Panc1 (cell line): Measurements from ENCODE around the gene SPINK14. TPM values are rescaled to one million over a fixed set of nuclear protein-coding genes. Genes with fewer than 3 reads are reported as not detected.

Experiments
- ATAC-seq: fragments of 200-7000 bp; cut with Tn5 transposase; 2 replicates; pipeline ENCODE4 v1.9.1; 2020; ENCODE audit warnings: mild to moderate bottlenecking, moderate library complexity
- BruUV-seq: library from RNA; stranded (reverse); fragments of 400-500 nt; replicated peaks from 2 replicates; lab custom pipeline; 2021; lab: Mats Ljungman, UMichigan
- CTCF ChIA-PET: fragments of 300-600 bp; sonication (Branson Sonifier 250); formaldehyde crosslinking; loops from one replicate; lab custom pipeline; 2022; ENCODE audit warnings: antibody characterized with exemption; lab: Charles Lee
- POLR2A ChIA-PET: fragments of 300-600 bp; sonication (Branson Sonifier 250); formaldehyde crosslinking; loops from one replicate; lab custom pipeline; 2022; ENCODE audit warnings: antibody characterized with exemption; lab: Charles Lee
- DNase-seq: peaks from one replicate; pipeline ENCODE4 v3.0.0-alpha.2; 2010; ENCODE audit warnings: low read depth, low spot score
- H3K27ac ChIP-seq: 2 replicates; pipeline ENCODE4 v1.5.1; 2011; ENCODE audit warnings: mild to moderate bottlenecking, low read length, inconsistent platforms
- H3K27me3 ChIP-seq: fragments of 200-500 bp; sonication (Bioruptor generic); 2 replicates; pipeline ENCODE4 v1.6.0; 2014; ENCODE audit warnings: low read length, inconsistent platforms; ENCODE audit not compliant: control insufficient read depth, insufficient read depth
- H3K36me3 ChIP-seq: fragments of 200-500 bp; sonication (Bioruptor generic); 2 replicates; pipeline ENCODE4 v1.5.1; 2014; ENCODE audit warnings: inconsistent platforms, mild to moderate bottlenecking, low read length, moderate library complexity; ENCODE audit not compliant: control insufficient read depth, insufficient read depth
- H3K4me1 ChIP-seq: 2 replicates; pipeline ENCODE4 v1.5.1; 2011; ENCODE audit warnings: inconsistent platforms, mild to moderate bottlenecking, low read length, moderate library complexity; ENCODE audit not compliant: control insufficient read depth, insufficient read depth
- H3K4me3 ChIP-seq, 2 experiments: 2 replicates each; pipeline ENCODE4 v1.5.1; 2011 to 2012; ENCODE audit warnings: low read depth in 2 of 2, low read length in 2 of 2, mild to moderate bottlenecking in 2 of 2, inconsistent platforms in 1 of 2, moderate library complexity in 1 of 2
- H3K9me3 ChIP-seq: fragments of 200-500 bp; sonication (Bioruptor generic); 2 replicates; pipeline ENCODE4 v1.5.1; 2014; ENCODE audit warnings: low read depth, mild to moderate bottlenecking, inconsistent platforms, low read length, moderate library complexity; ENCODE audit not compliant: control insufficient read depth, insufficient read depth
- POLR2AphosphoS5 ChIP-seq: IDR thresholded peaks from 2 replicates; pipeline ENCODE4 v1.6.1; 2012; ENCODE audit warnings: mild to moderate bottlenecking, low read depth, low read length, moderate library complexity
- SIN3A ChIP-seq: IDR thresholded peaks from 2 replicates; pipeline ENCODE4 v1.6.1; 2012; ENCODE audit warnings: low read depth, mild to moderate bottlenecking, low read length, moderate library complexity, borderline replicate concordance; ENCODE audit not compliant: insufficient read depth
- TCF7L2 ChIP-seq: IDR thresholded peaks from 2 replicates; pipeline ENCODE4 v1.6.1; 2011; ENCODE audit warnings: mild to moderate bottlenecking, low read depth, low read length, inconsistent platforms
- in situ Hi-C: cut with HindIII; loops from 2 replicates; pipeline ENCODE4 v1.10.0; 2016; ENCODE audit warnings: low sequenced_read_pairs, low pct_unique_long_range_greater_than_20kb
- intact Hi-C: fragments of 100-400 bp; cut with micrococcal nuclease; formaldehyde crosslinking; loops from one replicate; pipeline ENCODE4 v1.10.0; 2022; ENCODE audit not compliant: unreplicated experiment
- total RNA-seq: library from RNA; stranded (reverse); gene quantifications from one replicate; pipeline ENCODE4 v1.2.1, GENCODE V29; 2021; ENCODE audit not compliant: unreplicated experiment
- TF ChIP-seq, protein P1 (sequence below), 2 experiments: IDR thresholded peaks; 2 replicates each; pipeline ENCODE4 v1.6.1; 2011 to 2012; ENCODE audit warnings: low read depth in 2 of 2, control low read depth in 1 of 2, low read length in 1 of 2, mild to moderate bottlenecking in 1 of 2, moderate library complexity in 1 of 2; ENCODE audit not compliant: insufficient read depth in 1 of 2
- TF ChIP-seq, protein P2 (sequence below): fragments of 450-650 bp; IDR thresholded peaks from 2 replicates; pipeline ENCODE4 v1.5.1; 2017; ENCODE audit warnings: mild to moderate bottlenecking

Gene SPINK14
- total RNA-seq, 1 experiment from 2014 or later, result not detected

DNA sequence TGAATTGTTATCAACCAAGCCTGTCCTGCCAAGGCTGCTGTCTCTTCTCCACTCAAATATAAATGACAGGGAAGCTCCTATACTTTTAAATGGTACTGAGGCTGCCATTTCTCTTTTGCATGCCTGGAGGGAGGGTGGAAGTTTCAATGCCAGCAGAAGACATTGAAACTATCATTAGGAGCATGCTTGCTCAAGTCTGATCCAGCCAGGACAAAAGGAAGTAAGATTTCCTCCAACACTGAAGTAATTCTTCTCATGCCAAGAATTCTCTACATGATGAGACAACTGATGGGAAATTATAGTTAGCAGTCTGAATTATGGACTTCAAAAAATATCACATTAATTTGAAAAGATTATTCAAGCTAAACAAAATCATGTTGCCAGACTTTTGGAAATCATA lies 39.9 kb downstream of the SPINK14 start:
- no peak for DNase-seq
- in situ Hi-C loops, result no loop called here
- Histone ChIP-seq H3K27ac (no peak overlapping the region), H3K4me3 (no peak overlapping the region), H3K27me3 (no peaks in the 10 kb centered on the region), H3K9me3 (no peaks in the 10 kb centered on the region), H3K36me3 (no peaks in the 10 kb centered on the region; the same call in 1 of the 2 replicates), H3K4me1 (no peaks in the 10 kb centered on the region)
- ATAC-seq, result no peak
- TF ChIP-seq, protein P1, sequence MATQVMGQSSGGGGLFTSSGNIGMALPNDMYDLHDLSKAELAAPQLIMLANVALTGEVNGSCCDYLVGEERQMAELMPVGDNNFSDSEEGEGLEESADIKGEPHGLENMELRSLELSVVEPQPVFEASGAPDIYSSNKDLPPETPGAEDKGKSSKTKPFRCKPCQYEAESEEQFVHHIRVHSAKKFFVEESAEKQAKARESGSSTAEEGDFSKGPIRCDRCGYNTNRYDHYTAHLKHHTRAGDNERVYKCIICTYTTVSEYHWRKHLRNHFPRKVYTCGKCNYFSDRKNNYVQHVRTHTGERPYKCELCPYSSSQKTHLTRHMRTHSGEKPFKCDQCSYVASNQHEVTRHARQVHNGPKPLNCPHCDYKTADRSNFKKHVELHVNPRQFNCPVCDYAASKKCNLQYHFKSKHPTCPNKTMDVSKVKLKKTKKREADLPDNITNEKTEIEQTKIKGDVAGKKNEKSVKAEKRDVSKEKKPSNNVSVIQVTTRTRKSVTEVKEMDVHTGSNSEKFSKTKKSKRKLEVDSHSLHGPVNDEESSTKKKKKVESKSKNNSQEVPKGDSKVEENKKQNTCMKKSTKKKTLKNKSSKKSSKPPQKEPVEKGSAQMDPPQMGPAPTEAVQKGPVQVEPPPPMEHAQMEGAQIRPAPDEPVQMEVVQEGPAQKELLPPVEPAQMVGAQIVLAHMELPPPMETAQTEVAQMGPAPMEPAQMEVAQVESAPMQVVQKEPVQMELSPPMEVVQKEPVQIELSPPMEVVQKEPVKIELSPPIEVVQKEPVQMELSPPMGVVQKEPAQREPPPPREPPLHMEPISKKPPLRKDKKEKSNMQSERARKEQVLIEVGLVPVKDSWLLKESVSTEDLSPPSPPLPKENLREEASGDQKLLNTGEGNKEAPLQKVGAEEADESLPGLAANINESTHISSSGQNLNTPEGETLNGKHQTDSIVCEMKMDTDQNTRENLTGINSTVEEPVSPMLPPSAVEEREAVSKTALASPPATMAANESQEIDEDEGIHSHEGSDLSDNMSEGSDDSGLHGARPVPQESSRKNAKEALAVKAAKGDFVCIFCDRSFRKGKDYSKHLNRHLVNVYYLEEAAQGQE (IDR thresholded peaks at IDR 0.05; ENCODE audit: insufficient read depth in 1 of 2, low read depth in 2 of 2, low read length in 1 of 2), result no peak
- TF ChIP-seq TCF7L2 (no peak), SIN3A (no peak), POLR2AphosphoS5 (no peak)
- TF ChIP-seq, protein P2, sequence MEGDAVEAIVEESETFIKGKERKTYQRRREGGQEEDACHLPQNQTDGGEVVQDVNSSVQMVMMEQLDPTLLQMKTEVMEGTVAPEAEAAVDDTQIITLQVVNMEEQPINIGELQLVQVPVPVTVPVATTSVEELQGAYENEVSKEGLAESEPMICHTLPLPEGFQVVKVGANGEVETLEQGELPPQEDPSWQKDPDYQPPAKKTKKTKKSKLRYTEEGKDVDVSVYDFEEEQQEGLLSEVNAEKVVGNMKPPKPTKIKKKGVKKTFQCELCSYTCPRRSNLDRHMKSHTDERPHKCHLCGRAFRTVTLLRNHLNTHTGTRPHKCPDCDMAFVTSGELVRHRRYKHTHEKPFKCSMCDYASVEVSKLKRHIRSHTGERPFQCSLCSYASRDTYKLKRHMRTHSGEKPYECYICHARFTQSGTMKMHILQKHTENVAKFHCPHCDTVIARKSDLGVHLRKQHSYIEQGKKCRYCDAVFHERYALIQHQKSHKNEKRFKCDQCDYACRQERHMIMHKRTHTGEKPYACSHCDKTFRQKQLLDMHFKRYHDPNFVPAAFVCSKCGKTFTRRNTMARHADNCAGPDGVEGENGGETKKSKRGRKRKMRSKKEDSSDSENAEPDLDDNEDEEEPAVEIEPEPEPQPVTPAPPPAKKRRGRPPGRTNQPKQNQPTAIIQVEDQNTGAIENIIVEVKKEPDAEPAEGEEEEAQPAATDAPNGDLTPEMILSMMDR, result no peak
- intact Hi-C loops, result no loop called here
- ChIA-PET POLR2A (no interaction called here), CTCF (no interaction called here)
- no TSS peak for BruUV-seq

DNA sequence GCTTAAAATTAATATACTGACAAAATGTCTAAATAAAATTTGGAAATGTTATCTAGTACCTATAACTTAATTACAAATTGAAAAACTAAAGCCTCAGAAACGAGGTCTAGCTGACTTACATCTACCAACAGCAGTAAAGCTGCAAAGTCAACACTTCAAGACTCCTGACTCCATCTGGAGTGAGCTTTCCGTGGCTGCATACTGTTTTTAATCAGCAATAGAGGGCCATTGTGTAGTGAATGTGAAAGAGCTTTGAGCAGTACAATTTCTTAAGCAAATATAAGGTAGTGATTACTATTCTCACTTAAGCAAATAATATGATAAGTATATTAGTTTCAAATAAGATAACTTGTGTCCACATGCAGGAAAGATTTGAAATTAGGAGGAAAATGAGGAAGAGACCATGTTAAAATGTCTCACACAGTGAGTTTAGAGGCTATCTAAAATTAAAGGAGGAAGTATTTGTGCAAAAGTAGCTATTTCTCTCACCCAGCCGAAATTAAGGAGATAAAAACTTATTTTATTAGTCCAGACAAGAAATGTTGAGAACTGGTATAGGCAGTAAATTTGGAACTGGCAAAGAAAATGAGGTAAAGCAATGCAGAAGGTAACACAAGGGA lies 40.9 kb downstream of the SPINK14 start:
- Histone ChIP-seq H3K9me3 (no peaks in the 10 kb centered on the region), H3K27me3 (no peaks in the 10 kb centered on the region), H3K4me1 (no peaks in the 10 kb centered on the region), H3K4me3 (no peak overlapping the region), H3K36me3 (no peaks in the 10 kb centered on the region; the same call in 1 of the 2 replicates), H3K27ac (no peak overlapping the region)
- intact Hi-C loops (no loop called here), in situ Hi-C loops (no loop called here)
- no peak for DNase-seq
- no TSS peak for BruUV-seq
- ATAC-seq, result no peak
- CTCF ChIA-PET, result no interaction called here
- POLR2A ChIA-PET, result no interaction called here
- TF ChIP-seq, protein P2, result no peak
- TF ChIP-seq TCF7L2, result no peak
- TF ChIP-seq, protein P1 (IDR thresholded peaks at IDR 0.05; ENCODE audit: insufficient read depth in 1 of 2, low read depth in 2 of 2, low read length in 1 of 2), result no peak
- no peak for TF ChIP-seq POLR2AphosphoS5
- no peak for TF ChIP-seq SIN3A
